ENCODE data around the gene FBLN2. TPM values are rescaled to one million over a fixed set of nuclear protein-coding genes. Genes with fewer than 3 reads are reported as not detected.

FBLN2 gene
- polyA plus RNA-seq, 5 donors: 24.9 to 34.6 (median 29.8) TPM

- no peak for DNase-seq
Measured at GRCh38 chr3:13529196-13530112, 19.5 kb upstream of the FBLN2 start.

GRCh38 chr3:13530241-13531009 lies 18.5 kb upstream of the FBLN2 start:
- DNase-seq: no peak

GRCh38 chr3:13532085-13532484 lies 16.8 kb upstream of the FBLN2 start:
- DNase-seq: no peak

- no peak for DNase-seq
Measured at GRCh38 chr3:13532631-13533030, 16.3 kb upstream of the FBLN2 start.

- no peak for DNase-seq
Measured at GRCh38 chr3:13533885-13534301, 15.0 kb upstream of the FBLN2 start.

- DNase-seq: no peak
Measured at GRCh38 chr3:13535526-13535875, 13.4 kb upstream of the FBLN2 start.

GRCh38 chr3:13535905-13536304 lies 13.0 kb upstream of the FBLN2 start:
- no peak for DNase-seq

GRCh38 chr3:13536432-13536831 lies 12.5 kb upstream of the FBLN2 start:
- no peak for DNase-seq

- no peak for DNase-seq
Measured at GRCh38 chr3:13536832-13537231, 12.1 kb upstream of the FBLN2 start.

- DNase-seq: no peak
Measured at GRCh38 chr3:13537244-13537908, 11.5 kb upstream of the FBLN2 start.

GRCh38 chr3:13537909-13538296 lies 11.0 kb upstream of the FBLN2 start:
- no peak for DNase-seq

- DNase-seq: no peak
Measured at GRCh38 chr3:13538520-13539291, 10.2 kb upstream of the FBLN2 start.

- DNase-seq: no peak
Measured at GRCh38 chr3:13539292-13539638, 9.7 kb upstream of the FBLN2 start.

- no peak for DNase-seq
Measured at GRCh38 chr3:13539671-13540070, 9.3 kb upstream of the FBLN2 start.

GRCh38 chr3:13540297-13540995 lies 8.5 kb upstream of the FBLN2 start:
- DNase-seq: no peak

- no peak for DNase-seq
Measured at GRCh38 chr3:13541691-13542090, 7.2 kb upstream of the FBLN2 start.

- DNase-seq: no peak
Measured at GRCh38 chr3:13542142-13542541, 6.8 kb upstream of the FBLN2 start.

- no peak for DNase-seq
Measured at GRCh38 chr3:13543253-13543652, 5.7 kb upstream of the FBLN2 start.

- no peak for DNase-seq
Measured at GRCh38 chr3:13544293-13544831, 4.6 kb upstream of the FBLN2 start.

- no peak for DNase-seq
Measured at GRCh38 chr3:13544951-13545651, 3.8 kb upstream of the FBLN2 start.

All from right lung (tissue), 5 donors.